Adrenal gland (tissue), 5 donors: Measurements from ENCODE around the gene HSP90AB1.
A peak's percentile ranks its signal among the peaks of the same experiment; 100 is the strongest.

Experiments
- POLR2A ChIP-seq, 2 donors: fragments of 450-650 bp; IDR thresholded peaks; one replicate each; pipeline ENCODE4 v1.6.1; 2017; ENCODE audit warnings: antibody characterized with exemption in 2 of 2, mild to moderate bottlenecking in 2 of 2, moderate library complexity in 1 of 2
- TF ChIP-seq, protein P1 (sequence below), 6 experiments: fragments of 450-650 bp in 4 of 6; fragments of 200-600 bp in 2 of 6; sonication (generic) in 1 of 6; IDR thresholded peaks; 1 replicate in 5 of 6; 2 replicates in 1 of 6; pipeline versions ENCODE4 v1.5.1 to v1.8.0; 2016 to 2021; ENCODE audit warnings: antibody characterized with exemption in 6 of 6, mild to moderate bottlenecking in 2 of 6, moderate library complexity in 1 of 6
- donor health status: DM: no; HTN: no; CAD: no.

DNA sequence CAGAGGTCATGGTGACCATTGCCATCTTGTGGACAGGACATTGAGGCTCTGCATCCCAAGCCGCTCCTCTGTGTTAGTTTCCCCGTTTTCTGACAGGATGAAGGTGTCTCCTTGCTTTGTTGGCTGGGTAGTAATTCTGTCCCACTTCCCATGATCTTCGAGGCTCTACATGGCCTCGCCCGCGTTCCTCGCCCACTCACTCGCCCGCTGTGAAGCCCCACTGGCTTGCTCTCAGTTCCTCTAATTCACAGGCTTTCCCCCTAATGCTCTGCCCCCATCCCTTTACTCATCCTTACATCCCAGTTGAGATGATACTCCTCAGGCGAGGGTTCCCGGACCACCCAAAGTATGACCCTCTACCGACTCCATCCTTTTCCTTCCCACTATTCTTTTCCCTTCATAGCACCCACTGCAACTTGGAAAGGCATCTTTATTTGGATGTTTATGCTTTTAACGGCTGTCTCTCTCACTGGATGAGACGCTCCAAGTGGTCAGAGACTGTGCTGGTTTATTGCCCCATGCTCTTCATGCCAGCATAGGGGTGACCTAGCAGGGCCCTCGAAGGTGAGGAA, 10.9 kb downstream of the HSP90AB1 start:
- TF ChIP-seq, protein P1, sequence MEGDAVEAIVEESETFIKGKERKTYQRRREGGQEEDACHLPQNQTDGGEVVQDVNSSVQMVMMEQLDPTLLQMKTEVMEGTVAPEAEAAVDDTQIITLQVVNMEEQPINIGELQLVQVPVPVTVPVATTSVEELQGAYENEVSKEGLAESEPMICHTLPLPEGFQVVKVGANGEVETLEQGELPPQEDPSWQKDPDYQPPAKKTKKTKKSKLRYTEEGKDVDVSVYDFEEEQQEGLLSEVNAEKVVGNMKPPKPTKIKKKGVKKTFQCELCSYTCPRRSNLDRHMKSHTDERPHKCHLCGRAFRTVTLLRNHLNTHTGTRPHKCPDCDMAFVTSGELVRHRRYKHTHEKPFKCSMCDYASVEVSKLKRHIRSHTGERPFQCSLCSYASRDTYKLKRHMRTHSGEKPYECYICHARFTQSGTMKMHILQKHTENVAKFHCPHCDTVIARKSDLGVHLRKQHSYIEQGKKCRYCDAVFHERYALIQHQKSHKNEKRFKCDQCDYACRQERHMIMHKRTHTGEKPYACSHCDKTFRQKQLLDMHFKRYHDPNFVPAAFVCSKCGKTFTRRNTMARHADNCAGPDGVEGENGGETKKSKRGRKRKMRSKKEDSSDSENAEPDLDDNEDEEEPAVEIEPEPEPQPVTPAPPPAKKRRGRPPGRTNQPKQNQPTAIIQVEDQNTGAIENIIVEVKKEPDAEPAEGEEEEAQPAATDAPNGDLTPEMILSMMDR (IDR thresholded peaks at IDR 0.05), result peak in 3 of 6 experiments; percentile 23 to 45 (median 34)
- TF ChIP-seq POLR2A (IDR thresholded peaks at IDR 0.05), result no peak
